ENCODE results near the gene IFT22. TPM values are rescaled to one million over a fixed set of nuclear protein-coding genes. Genes with fewer than 3 reads are reported as not detected.

Gene IFT22
- total RNA-seq, 1 experiment from 2014 or later = 15.5 TPM

DNA sequence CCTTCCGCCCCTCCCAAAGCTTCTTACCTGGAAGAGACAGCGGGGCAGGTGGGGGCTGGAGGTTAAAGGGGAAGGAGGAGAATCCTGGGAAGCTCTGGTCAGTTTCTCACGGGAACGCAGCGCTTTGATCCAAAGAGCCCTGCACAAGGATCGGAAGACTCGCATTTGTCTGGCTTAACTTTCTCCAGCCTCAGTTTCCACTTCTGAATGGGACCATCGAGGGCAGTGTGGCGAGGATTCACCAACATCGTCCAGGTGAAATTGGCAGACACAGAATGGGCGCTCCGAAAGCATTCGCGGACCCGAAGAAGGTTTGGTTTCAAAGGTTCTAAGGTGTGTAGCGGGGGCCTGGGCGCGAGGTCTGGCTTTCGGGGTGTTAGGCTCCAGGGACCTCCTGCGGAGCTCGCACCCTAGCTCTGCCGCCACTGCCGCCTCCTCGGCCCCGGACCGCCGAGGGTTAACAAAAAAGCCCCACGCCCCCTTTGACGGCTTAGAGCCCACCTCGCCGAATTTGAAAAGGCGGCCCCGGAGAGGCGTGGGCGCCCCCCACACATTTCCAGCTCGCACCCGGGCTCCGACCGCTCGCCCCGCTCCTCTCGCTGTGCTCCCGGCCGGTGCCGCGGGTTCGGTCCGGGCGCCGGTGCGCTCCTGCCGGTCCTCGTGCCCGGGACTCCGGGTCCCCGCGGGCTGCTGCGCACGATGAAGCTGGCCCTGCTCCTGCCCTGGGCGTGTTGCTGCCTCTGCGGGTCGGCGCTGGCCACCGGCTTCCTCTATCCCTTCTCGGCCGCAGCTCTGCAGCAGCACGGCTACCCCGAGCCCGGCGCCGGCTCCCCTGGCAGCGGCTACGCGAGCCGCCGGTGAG is 41.0 kb upstream of the IFT22 start, which contains the start of gene COL26A1 (continued):
- no peak for TF ChIP-seq ZNF396 (CRISPR knock-in tag; IDR thresholded peaks at IDR 0.05; ENCODE audit: borderline replicate concordance)

DNA sequence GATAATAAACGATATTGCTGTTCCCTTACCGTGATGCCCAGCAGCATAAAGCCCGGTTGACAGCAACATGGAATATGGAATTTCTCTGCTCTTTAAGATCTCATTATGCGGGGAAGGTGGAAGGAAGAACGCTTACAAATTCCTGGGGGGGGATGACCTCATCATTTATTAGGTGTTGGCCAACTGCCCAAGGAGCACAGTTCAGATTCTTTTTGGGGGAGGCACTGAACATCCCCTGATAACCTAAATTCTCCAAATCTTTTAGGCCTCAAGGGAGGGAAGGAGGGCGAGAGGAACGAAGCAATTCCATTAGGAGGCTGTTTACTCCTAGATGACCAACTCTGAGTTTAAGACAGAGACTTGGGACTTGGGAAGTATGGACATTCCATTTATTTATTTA is 35.8 kb upstream of the IFT22 start:
- no peak for DNase-seq (ENCODE audit: low spot score)
- H3K4me3 Mint-ChIP-seq = no peak overlapping the region
- H3K27ac Mint-ChIP-seq = no peak overlapping the region
- H3K27me3 Mint-ChIP-seq (ENCODE audit: low read depth) = peaks cover 6% of the 10 kb centered on the region; the same call in 1 of the 2 replicates
- H3K36me3 Mint-ChIP-seq = peaks cover 4% of the 10 kb centered on the region; the same call in 1 of the 2 replicates
- no peaks in the 10 kb centered on the region for H3K9me3 Mint-ChIP-seq
- ATAC-seq = no peak
- POLR2A ChIA-PET = no interaction called here
- H3K4me1 Mint-ChIP-seq = peaks cover 6% of the 10 kb centered on the region
- TF ChIP-seq, protein P1, sequence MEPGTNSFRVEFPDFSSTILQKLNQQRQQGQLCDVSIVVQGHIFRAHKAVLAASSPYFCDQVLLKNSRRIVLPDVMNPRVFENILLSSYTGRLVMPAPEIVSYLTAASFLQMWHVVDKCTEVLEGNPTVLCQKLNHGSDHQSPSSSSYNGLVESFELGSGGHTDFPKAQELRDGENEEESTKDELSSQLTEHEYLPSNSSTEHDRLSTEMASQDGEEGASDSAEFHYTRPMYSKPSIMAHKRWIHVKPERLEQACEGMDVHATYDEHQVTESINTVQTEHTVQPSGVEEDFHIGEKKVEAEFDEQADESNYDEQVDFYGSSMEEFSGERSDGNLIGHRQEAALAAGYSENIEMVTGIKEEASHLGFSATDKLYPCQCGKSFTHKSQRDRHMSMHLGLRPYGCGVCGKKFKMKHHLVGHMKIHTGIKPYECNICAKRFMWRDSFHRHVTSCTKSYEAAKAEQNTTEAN (CRISPR knock-in tag; IDR thresholded peaks at IDR 0.05) = no peak
- TF ChIP-seq, protein P2, sequence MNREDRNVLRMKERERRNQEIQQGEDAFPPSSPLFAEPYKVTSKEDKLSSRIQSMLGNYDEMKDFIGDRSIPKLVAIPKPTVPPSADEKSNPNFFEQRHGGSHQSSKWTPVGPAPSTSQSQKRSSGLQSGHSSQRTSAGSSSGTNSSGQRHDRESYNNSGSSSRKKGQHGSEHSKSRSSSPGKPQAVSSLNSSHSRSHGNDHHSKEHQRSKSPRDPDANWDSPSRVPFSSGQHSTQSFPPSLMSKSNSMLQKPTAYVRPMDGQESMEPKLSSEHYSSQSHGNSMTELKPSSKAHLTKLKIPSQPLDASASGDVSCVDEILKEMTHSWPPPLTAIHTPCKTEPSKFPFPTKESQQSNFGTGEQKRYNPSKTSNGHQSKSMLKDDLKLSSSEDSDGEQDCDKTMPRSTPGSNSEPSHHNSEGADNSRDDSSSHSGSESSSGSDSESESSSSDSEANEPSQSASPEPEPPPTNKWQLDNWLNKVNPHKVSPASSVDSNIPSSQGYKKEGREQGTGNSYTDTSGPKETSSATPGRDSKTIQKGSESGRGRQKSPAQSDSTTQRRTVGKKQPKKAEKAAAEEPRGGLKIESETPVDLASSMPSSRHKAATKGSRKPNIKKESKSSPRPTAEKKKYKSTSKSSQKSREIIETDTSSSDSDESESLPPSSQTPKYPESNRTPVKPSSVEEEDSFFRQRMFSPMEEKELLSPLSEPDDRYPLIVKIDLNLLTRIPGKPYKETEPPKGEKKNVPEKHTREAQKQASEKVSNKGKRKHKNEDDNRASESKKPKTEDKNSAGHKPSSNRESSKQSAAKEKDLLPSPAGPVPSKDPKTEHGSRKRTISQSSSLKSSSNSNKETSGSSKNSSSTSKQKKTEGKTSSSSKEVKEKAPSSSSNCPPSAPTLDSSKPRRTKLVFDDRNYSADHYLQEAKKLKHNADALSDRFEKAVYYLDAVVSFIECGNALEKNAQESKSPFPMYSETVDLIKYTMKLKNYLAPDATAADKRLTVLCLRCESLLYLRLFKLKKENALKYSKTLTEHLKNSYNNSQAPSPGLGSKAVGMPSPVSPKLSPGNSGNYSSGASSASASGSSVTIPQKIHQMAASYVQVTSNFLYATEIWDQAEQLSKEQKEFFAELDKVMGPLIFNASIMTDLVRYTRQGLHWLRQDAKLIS (CRISPR knock-in tag; IDR thresholded peaks at IDR 0.05; ENCODE audit: borderline replicate concordance) = no peak
- no peak for TF ChIP-seq ATF3 (CRISPR knock-in tag; conservative IDR thresholded peaks at IDR 0.05)
- TF ChIP-seq, protein P3, sequence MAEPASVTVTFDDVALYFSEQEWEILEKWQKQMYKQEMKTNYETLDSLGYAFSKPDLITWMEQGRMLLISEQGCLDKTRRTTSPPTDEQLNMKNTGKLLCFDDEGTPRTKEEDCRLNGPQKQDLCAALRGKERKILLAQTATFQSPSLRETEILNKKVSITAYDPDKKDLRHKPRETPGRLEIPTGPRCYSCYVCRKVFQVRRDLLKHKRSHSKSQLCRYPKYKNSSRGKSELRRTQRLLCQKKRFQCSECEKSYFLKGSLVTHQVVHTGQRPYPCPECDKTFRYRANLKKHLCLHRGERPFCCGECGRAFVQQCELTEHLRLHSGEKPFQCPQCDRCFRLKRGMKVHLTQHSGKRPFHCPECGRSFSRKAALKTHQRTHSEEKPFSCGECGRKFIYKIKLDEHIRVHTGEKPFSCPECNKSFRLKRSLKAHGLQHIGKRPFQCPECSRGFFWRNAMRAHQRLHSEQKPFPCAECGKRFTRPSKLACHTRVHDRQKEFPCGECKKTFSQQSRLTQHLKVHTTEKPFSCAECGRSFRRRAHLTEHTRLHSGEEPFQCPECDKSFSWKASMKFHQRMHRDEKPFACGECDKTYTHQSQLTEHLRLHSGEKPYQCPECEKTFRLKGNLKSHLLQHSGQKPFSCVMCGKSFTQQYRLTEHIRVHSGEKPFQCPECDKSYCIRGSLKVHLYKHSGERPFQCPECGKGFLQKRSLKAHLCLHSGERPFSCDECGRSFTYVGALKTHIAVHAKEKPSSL (CRISPR knock-in tag; conservative IDR thresholded peaks at IDR 0.05) = no peak
- TF ChIP-seq, protein P4, sequence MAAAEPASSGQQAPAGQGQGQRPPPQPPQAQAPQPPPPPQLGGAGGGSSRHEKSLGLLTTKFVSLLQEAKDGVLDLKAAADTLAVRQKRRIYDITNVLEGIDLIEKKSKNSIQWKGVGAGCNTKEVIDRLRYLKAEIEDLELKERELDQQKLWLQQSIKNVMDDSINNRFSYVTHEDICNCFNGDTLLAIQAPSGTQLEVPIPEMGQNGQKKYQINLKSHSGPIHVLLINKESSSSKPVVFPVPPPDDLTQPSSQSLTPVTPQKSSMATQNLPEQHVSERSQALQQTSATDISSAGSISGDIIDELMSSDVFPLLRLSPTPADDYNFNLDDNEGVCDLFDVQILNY (CRISPR knock-in tag; IDR thresholded peaks at IDR 0.05) = no peak
- CTCF ChIA-PET = no interaction called here

- Mint-ChIP-seq H3K4me1 (no peaks in the 10 kb centered on the region), H3K4me3 (no peak overlapping the region), H3K9me3 (peaks cover 11% of the 10 kb centered on the region), H3K27me3 (ENCODE audit: low read depth) (peaks cover 2% of the 10 kb centered on the region; the same call in 1 of the 2 replicates), H3K36me3 (peaks cover 15% of the 10 kb centered on the region), H3K27ac (no peak overlapping the region)
- ChIA-PET CTCF (no interaction called here), POLR2A (no interaction called here)
- DNase-seq (ENCODE audit: low spot score) = no peak
- ATAC-seq = no peak
- TF ChIP-seq SP1 (CRISPR knock-in tag; conservative IDR thresholded peaks at IDR 0.05) (no peak), NR2C2 (CRISPR knock-in tag; IDR thresholded peaks at IDR 0.05) (no peak), HMGA2 (CRISPR knock-in tag; IDR thresholded peaks at IDR 0.05) (no peak), MXD4 (CRISPR knock-in tag; IDR thresholded peaks at IDR 0.05; ENCODE audit: borderline replicate concordance) (no peak), ZNF281 (CRISPR knock-in tag; IDR thresholded peaks at IDR 0.05) (no peak), NFE2L1 (CRISPR knock-in tag; IDR thresholded peaks at IDR 0.05) (no peak), NFYB (CRISPR knock-in tag; conservative IDR thresholded peaks at IDR 0.05; ENCODE audit: low read depth) (no peak)
- TF ChIP-seq, protein P5, sequence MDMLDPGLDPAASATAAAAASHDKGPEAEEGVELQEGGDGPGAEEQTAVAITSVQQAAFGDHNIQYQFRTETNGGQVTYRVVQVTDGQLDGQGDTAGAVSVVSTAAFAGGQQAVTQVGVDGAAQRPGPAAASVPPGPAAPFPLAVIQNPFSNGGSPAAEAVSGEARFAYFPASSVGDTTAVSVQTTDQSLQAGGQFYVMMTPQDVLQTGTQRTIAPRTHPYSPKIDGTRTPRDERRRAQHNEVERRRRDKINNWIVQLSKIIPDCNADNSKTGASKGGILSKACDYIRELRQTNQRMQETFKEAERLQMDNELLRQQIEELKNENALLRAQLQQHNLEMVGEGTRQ (CRISPR knock-in tag; IDR thresholded peaks at IDR 0.05) = no peak
- TF ChIP-seq, protein P6, sequence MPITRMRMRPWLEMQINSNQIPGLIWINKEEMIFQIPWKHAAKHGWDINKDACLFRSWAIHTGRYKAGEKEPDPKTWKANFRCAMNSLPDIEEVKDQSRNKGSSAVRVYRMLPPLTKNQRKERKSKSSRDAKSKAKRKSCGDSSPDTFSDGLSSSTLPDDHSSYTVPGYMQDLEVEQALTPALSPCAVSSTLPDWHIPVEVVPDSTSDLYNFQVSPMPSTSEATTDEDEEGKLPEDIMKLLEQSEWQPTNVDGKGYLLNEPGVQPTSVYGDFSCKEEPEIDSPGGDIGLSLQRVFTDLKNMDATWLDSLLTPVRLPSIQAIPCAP (CRISPR knock-in tag; IDR thresholded peaks at IDR 0.05) = no peak
- TF ChIP-seq, protein P7, sequence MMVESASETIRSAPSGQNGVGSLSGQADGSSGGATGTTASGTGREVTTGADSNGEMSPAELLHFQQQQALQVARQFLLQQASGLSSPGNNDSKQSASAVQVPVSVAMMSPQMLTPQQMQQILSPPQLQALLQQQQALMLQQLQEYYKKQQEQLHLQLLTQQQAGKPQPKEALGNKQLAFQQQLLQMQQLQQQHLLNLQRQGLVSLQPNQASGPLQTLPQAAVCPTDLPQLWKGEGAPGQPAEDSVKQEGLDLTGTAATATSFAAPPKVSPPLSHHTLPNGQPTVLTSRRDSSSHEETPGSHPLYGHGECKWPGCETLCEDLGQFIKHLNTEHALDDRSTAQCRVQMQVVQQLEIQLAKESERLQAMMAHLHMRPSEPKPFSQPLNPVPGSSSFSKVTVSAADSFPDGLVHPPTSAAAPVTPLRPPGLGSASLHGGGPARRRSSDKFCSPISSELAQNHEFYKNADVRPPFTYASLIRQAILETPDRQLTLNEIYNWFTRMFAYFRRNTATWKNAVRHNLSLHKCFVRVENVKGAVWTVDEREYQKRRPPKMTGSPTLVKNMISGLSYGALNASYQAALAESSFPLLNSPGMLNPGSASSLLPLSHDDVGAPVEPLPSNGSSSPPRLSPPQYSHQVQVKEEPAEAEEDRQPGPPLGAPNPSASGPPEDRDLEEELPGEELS (CRISPR knock-in tag; IDR thresholded peaks at IDR 0.05) = no peak
Observed at GRCh38 chr7:101352920-101353308, 31.3 kb upstream of the IFT22 start.
